ENCODE measurements around the gene RTN4. TPM values are rescaled to one million over a fixed set of nuclear protein-coding genes. Genes with fewer than 3 reads are reported as not detected.
A peak's percentile ranks its signal among the peaks of the same experiment; 100 is the strongest.

Gene RTN4
- total and polyA plus RNA-seq, 2 of the 4 experiments (the other 2 are of a cell fraction), result 77.8 to 588 TPM

GRCh38 chr2:55047677-55048299 is 2.5 kb downstream of the RTN4 start:
- no TSS peak for BruUV-seq (replicated peaks)
- Histone ChIP-seq H2AK9ac (replicated peaks; ENCODE audit: low read depth, low read length, poor library complexity) (no peak overlapping the region), H4K20me1 (ENCODE audit: insufficient read depth, low read length) (peaks cover 71% of the 10 kb centered on the region), H3K23ac (ENCODE audit: low read depth, low read length) (peak overlapping the region; percentile 32; the same call in 1 of the 2 replicates), H3K4ac (ENCODE audit: low read depth, low read length) (peak overlapping the region; percentile 63), H2BK20ac (ENCODE audit: low read depth, low read length) (no peak overlapping the region), H3K4me1 (ENCODE audit: control insufficient read depth, insufficient read depth, low read length) (peaks cover 2% of the 10 kb centered on the region; the same call in 1 of the 2 replicates), H2BK120ac (ENCODE audit: low read depth, low read length) (no peak overlapping the region), H2AFZ (replicated peaks; ENCODE audit: low read length, poor library complexity) (no peak overlapping the region), H2BK15ac (ENCODE audit: low read depth, low read length) (no peak overlapping the region), H3K27me3 (ENCODE audit: control insufficient read depth, insufficient read depth, low read length) (no peaks in the 10 kb centered on the region), H3K79me1 (ENCODE audit: low read depth in 1 of 2, low read length in 2 of 2) (peaks cover 0 to 13% of the 10 kb centered on the region in 2 experiments; a peak in 2 of 4 replicates), H3K4me2 (ENCODE audit: low read depth, low read length) (peak overlapping the region; percentile 96), H3K36me3 (ENCODE audit: control insufficient read depth, insufficient read depth, low read length) (peaks cover 4% of the 10 kb centered on the region), H4K91ac (ENCODE audit: insufficient read depth, low read depth, low read length) (no peak overlapping the region), H3K4me3 (ENCODE audit: insufficient read depth, low read depth, low read length) (peak overlapping the region; percentile 70), H2AK5ac (ENCODE audit: low read depth, low read length) (peak overlapping the region; percentile 12; the same call in 1 of the 2 replicates), H3K27ac (ENCODE audit: insufficient read depth, low read length) (peak overlapping the region; percentile 60), H3K56ac (ENCODE audit: extremely low read depth, insufficient read depth, low read length) (peak overlapping the region; percentile 79; the same call in 1 of the 2 replicates), H3K9me3 (ENCODE audit: control insufficient read depth, insufficient read depth, low read length) (no peaks in the 10 kb centered on the region), H2BK5ac (ENCODE audit: low read depth, low read length, poor library complexity, severe bottlenecking) (peak overlapping the region; percentile 94), H3K14ac (replicated peaks; ENCODE audit: low read depth, low read length) (peak overlapping the region; percentile 69), H3K9me1 (ENCODE audit: insufficient read depth, low read length) (peaks cover 13% of the 10 kb centered on the region), H4K5ac (ENCODE audit: low read depth, low read length) (no peak overlapping the region), H3K18ac (ENCODE audit: low read depth, low read length) (peak overlapping the region; percentile 7; the same call in 1 of the 2 replicates), H4K8ac (ENCODE audit: low read depth in 2 of 2, low read length in 2 of 2) (0 out of 4 replicates have a peak overlapping the region, but pooled peaks of 1 of the 2 experiments have one; percentile 15), H3K9ac (ENCODE audit: low read depth, low read length) (peak overlapping the region; percentile 97)
- dilution Hi-C loops (cut with HindIII; ENCODE audit: low sequenced_read_pairs, unreplicated experiment) (no loop called here), in situ Hi-C loops (cut with MboI; ENCODE audit: low sequenced_read_pairs) (loop anchor here (5.0 kb wide), 1 partner anchor 120 kb away; no protein-coding TSS in a partner anchor), intact Hi-C loops (cut with micrococcal nuclease) (loop anchor here (2.0 to 10.0 kb wide), 5 partner anchors 33 to 323 kb away; partner anchors contain the start of genes CLHC1, EML6 and RPS27A)
- ATAC-seq (ENCODE audit: low read depth) (no peak), DNase-seq (peak; percentile 39)
- POLR2A ChIA-PET (ENCODE audit: unreplicated experiment), result interaction anchor here (1.2 to 1.8 kb wide), 5 partner anchors 53 to 126 kb away, joined by 5 to 7 read pairs (median 6); no protein-coding TSS in a partner anchor
- no CpG with 5 or more reads among the region's 9 CpGs for WGBS, 2 experiments (ENCODE audit: extremely low coverage in 2 of 2, insufficient read length in 1 of 2)
- CTCF ChIA-PET, result interaction anchor here (0.6 to 3.3 kb wide), 13 partner anchors 29 to 978 kb away, joined by 3 to 26 read pairs (median 6); no protein-coding TSS in a partner anchor
- TF ChIP-seq MAZ (IDR thresholded peaks at IDR 0.05; ENCODE audit: borderline replicate concordance, low read depth, low read length), result no peak
- no peak for TF ChIP-seq SMC3 (IDR thresholded peaks at IDR 0.05; ENCODE audit: low read depth, low read length)
- no peak for TF ChIP-seq BHLHE40 (IDR thresholded peaks at IDR 0.05; ENCODE audit: low read depth, low read length)
- TF ChIP-seq CEBPB (IDR thresholded peaks at IDR 0.05; ENCODE audit: low read depth, low read length), result peak; percentile 79
- TF ChIP-seq CTCF (conservative IDR thresholded peaks at IDR 0.05; ENCODE audit: low read depth, low read length), result no peak
- TF ChIP-seq MXI1 (IDR thresholded peaks at IDR 0.05; ENCODE audit: borderline replicate concordance, low read depth, low read length), result peak; percentile 66; the same call in 1 of the 2 replicates
- 0 out of 2 replicates have a peak, but pooled peaks have one; percentile 1 for TF ChIP-seq RAD21 (IDR thresholded peaks at IDR 0.05; ENCODE audit: low read length)
